NB4 (cell line): ENCODE data around the gene SCIN.
"Not testable (repeated sequence)": the region's sequence is repeated elsewhere in the genome, so short reads cannot be mapped to it uniquely, and the experiment has no call there.

Experiments
- MYC ChIP-seq: IDR thresholded peaks from 2 replicates; pipeline ENCODE4 v1.6.1; 2011; ENCODE audit warnings: low read depth, low read length
- POLR2A ChIP-seq: IDR thresholded peaks from 2 replicates; pipeline ENCODE4 v1.6.1; 2011; ENCODE audit warnings: mild to moderate bottlenecking; ENCODE audit not compliant: insufficient read length; ENCODE audit errors: extremely low read depth
- TF ChIP-seq, protein P1 (sequence below): IDR thresholded peaks from one replicate; pipeline ENCODE4 v1.5.1; 2012; ENCODE audit warnings: low read depth, low read length
- TF ChIP-seq, protein P2 (sequence below): IDR thresholded peaks from 2 replicates; pipeline ENCODE4 v1.6.1; 2011; ENCODE audit warnings: low read depth, low read length

DNA sequence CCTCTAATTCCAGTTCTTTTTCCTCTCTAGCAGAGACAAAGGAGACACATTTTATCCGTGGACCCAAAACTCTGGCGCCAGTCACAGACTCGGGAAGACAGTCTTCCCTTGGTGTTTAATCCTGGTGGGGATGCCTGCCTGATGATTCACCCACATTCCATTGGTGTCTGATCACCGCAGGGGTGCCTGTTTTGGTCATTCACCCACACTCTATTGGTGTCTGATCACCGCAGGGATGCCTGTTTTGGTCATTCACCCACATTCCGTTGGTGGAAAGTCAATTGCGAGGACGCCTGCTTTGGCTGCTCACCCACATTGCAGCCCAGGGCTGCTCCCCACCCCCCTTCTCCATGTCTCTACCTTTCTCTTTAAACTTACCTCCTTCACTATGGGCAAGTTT lies 89.9 kb downstream of the SCIN start:
- TF ChIP-seq, protein P1, sequence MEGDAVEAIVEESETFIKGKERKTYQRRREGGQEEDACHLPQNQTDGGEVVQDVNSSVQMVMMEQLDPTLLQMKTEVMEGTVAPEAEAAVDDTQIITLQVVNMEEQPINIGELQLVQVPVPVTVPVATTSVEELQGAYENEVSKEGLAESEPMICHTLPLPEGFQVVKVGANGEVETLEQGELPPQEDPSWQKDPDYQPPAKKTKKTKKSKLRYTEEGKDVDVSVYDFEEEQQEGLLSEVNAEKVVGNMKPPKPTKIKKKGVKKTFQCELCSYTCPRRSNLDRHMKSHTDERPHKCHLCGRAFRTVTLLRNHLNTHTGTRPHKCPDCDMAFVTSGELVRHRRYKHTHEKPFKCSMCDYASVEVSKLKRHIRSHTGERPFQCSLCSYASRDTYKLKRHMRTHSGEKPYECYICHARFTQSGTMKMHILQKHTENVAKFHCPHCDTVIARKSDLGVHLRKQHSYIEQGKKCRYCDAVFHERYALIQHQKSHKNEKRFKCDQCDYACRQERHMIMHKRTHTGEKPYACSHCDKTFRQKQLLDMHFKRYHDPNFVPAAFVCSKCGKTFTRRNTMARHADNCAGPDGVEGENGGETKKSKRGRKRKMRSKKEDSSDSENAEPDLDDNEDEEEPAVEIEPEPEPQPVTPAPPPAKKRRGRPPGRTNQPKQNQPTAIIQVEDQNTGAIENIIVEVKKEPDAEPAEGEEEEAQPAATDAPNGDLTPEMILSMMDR = not testable (repeated sequence)
- TF ChIP-seq POLR2A, MYC: not testable (repeated sequence)
- TF ChIP-seq, protein P2, sequence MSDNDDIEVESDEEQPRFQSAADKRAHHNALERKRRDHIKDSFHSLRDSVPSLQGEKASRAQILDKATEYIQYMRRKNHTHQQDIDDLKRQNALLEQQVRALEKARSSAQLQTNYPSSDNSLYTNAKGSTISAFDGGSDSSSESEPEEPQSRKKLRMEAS = not testable (repeated sequence)
